Hepatic stellate cell (primary cell): ENCODE results near the gene CPZ.
"Not testable (repeated sequence)": the region's sequence is repeated elsewhere in the genome, so short reads cannot be mapped to it uniquely, and the experiment has no call there.

Experiments
- DNase-seq: peaks from one replicate; pipeline ENCODE4 v3.0.0; 2011; ENCODE audit warnings: low spot score

Gene CPZ

GRCh38 chr4:8612646-8613045 lies 20.1 kb downstream of the CPZ start:
- no peak for DNase-seq

GRCh38 chr4:8613421-8614364 lies 21.1 kb downstream of the CPZ start:
- DNase-seq: no peak

DNA sequence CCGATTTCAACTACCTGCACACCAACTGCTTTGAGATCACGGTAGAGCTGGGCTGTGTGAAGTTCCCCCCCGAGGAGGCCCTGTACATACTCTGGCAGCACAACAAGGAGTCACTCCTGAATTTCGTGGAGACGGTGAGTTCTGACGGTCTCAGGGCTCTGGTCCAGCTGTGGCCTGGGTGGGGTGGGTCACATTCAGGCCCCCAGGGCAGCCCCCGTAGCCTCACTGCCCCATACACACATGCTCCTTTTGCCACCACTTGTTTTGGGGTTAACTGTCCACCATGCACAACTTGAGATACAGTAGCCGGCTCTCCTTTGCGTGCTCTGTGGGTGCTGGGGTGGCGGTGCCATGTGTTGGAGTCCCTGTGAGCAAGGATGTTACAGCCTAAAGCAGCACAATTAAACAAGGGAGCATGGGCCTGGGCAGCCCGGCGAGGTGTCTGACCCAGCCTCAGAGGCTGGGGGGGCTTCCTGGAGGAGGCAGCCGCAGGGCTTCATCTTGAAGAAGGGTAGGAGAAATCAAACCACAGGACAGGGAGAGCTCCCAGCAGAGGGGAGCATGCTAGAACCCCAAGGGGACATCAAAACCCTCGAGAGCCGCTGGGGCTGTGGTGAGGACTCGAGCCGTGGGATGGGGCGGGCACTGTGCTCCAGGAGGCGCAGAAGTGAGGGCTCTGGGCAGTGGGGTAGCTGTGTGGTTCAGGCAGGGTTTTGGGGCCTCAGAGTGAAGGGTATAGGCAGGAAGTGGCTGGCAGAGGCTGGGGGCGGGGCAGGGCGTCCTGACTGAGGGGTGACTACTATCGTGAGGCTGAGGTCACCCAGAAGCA lies 22.0 kb downstream of the CPZ start:
- DNase-seq: no peak

GRCh38 chr4:8615366-8615765 lies 22.8 kb downstream of the CPZ start:
- DNase-seq: no peak

- no peak for DNase-seq
These were observed 23.6 kb downstream of the CPZ start for GRCh38 chr4:8615921-8616787.

GRCh38 chr4:8616831-8617230 lies 24.3 kb downstream of the CPZ start:
- DNase-seq: no peak

GRCh38 chr4:8617486-8618040 lies 25.0 kb downstream of the CPZ start:
- DNase-seq: no peak

DNA sequence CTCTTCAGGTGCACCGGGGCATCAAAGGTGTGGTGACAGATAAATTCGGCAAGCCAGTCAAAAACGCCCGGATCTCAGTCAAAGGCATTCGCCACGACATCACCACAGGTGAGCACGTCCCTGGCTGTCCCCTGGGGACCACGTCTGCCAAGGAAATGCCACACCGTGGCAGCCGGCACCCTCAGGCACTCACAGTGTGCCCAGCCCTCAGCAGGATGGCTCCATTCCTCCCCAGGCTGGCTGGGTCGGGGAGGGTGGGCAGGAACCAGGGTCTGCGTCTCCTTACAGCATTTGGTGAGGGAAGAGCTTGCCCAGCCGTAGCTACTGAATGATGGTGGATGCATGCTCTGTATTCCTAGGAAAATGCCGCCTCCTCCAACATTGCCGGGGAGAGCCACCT lies 25.9 kb downstream of the CPZ start:
- DNase-seq: no peak

DNA sequence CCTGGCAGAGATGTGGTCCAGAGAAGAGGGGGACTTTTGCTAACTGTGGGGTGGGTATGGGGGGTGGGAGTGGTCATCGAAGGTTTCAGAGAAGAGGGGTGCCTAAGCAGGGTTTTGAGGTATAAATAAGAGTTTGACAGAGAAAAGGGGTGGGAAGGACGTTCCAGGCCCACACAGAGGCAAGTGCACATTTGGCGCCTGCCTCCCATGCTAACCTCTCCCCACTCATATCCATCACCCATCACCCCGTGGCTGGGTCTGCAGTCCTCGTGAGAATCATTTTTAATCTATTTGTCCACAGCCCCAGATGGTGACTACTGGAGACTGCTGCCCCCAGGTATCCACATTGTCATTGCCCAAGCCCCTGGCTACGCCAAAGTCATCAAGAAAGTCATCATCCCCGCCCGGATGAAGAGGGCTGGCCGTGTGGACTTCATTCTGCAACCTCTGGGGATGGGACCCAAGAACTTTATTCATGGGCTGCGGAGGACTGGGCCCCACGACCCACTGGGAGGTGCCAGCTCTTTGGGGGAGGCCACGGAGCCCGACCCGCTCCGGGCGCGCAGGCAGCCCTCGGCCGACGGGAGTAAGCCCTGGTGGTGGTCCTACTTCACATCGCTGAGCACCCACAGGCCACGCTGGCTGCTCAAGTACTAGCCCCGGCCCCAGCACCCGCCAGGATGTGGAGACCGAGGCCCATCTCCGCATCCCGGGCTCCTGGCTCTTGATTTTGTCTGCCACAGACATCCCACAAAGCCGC lies 26.6 kb downstream of the CPZ start:
- DNase-seq: no peak

DNA sequence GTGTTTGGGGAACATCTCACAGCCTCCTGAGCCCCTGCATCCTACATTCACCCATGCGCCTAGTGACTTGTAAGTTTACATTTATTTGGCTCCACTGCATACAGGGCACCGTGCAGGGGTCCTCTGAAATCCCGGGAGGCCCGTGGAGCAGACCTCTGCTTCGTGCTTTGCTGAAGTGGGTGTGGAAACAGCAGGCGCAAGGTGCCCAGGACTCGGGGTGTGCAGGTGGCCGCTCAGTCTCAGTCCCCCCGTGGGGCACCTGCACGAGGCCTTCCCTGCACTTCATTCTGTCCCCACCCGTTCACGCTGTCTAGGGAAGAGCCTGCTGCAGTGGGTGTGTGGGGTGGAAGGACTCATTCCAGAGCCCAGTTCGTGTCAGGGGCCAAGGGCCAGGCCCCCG lies 28.6 kb downstream of the CPZ start:
- not testable (repeated sequence) for DNase-seq

DNA sequence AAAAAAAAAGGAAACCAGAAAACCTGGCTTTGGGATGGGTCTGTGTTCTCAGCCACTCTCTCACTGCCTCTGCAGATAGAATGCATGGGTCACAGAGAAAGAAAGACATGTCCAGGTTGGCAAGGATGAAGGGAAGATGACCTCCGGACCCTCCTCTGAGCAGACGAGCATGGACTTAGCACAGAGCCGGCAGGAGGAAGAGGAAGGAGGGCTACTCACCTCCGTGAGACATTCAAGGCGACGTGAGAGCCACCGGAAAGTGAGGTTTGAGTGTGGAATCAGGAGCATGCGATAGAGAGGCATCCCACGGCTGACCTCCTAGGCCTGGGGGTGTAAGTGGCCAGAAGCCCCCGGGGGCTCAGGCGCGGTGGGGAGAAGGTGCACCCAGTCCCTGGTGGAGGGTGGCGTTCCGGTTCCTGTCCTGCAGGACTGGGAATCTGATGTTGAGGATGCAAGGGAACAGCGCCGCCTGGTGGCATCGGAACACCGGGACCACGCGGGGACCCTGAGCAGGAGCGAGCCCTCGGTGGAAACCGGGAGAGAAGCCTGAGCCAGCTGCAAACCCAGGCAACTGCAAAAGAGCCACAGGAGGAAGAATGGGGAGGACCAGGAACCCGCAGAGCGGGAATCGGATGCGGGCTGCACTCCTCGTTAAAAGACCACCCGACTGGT lies 32.2 kb downstream of the CPZ start:
- not testable (repeated sequence) for DNase-seq

- not testable (repeated sequence) for DNase-seq
These were observed 37.8 kb downstream of the CPZ start for GRCh38 chr4:8630240-8630905.

- DNase-seq: not testable (repeated sequence)
These were observed 39.3 kb downstream of the CPZ start for GRCh38 chr4:8631896-8632295.

DNA sequence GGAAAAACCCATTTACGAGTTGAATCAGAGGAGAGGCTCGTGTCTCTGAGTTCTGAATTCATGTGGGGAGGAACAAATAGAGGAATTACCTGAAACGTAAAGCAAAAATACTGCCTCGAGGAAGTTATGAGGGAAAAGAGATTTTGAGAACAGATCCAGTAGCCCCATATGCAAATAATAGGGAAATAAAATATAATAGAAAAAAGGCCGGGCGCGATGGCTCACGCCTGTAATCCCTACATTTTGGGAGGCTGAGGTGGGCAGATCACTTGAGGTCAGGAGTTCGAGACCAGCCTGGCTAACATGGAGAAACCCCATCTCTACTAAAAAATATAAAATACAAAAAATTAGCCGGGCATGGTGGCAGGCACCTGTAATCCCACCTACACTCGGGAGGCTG lies 42.2 kb downstream of the CPZ start:
- DNase-seq: not testable (repeated sequence)

DNA sequence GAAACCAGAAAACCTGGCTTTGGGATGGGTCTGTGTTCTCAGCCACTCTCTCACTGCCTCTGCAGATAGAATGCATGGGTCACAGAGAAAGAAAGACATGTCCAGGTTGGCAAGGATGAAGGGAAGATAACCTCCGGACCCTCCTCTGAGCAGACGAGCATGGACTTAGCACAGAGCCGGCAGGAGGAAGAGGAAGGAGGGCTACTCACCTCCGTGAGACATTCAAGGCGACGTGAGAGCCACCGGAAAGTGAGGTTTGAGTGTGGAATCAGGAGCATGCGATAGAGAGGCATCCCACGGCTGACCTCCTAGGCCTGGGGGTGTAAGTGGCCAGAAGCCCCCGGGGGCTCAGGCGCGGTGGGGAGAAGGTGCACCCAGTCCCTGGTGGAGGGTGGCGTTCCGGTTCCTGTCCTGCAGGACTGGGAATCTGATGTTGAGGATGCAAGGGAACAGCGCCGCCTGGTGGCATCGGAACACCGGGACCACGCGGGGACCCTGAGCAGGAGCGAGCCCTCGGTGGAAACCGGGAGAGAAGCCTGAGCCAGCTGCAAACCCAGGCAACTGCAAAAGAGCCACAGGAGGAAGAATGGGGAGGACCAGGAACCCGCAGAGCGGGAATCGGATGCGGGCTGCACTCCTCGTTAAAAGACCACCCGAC lies 43.5 kb downstream of the CPZ start:
- not testable (repeated sequence) for DNase-seq

GRCh38 chr4:8637456-8637984 lies 45.0 kb downstream of the CPZ start:
- no peak for DNase-seq

GRCh38 chr4:8639021-8639420 lies 46.5 kb downstream of the CPZ start:
- no peak for DNase-seq

DNA sequence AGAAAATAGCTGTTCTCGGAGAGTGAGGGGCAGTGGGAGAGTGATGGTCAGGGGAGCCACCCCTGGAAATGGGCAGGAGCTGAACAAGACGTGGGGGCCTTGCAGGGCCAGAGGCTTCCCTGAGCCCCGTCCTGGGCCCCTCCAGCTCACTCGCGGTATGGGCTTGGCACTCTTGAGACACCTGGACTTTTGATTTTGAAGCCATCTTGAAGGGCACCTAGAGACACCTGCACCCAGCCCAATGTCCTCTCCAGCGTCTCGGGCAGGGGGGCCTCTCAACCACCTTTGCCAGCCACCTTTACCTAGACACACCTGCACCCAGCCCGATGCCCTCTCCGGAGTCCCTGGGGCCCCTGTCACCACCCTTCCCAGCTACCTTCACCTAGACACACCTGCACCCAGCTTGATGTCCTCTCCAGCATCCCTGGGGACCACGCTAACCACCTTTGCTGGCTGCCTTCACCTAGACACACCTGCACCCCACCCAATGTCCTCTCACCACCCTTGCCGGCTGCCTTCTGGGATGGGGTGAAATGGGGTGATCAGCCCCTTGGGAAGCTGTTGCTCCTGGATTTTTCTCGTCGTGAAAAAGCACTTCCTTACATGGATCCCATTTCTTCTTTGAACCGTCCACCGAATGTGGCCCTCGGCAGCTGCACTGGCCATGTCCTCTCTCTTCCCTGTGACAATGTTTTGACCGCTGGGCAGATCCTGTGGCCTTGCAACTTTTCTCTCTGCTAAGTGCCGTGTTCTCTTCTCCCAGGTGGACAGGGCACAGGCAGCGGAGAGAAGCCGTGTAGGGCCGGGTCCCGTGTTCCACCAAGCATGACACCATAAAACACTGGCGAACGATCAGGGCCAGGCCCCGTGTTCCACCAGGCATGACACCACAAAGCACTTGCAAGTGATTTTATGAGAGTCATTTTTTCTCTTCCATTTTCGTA lies 47.5 kb downstream of the CPZ start:
- no peak for DNase-seq
